GM12801 (cell line): ENCODE measurements around the gene SCT.

Experiments
- CTCF ChIP-seq: IDR thresholded peaks from one replicate; pipeline ENCODE4 v1.5.1; 2011; ENCODE audit warnings: control low read depth; ENCODE audit not compliant: insufficient read length; ENCODE audit errors: extremely low read depth

The SCT gene

GRCh38 chr11:628056-628455, 1.1 kb upstream of the SCT start:
- TF ChIP-seq CTCF: no peak

- no peak for TF ChIP-seq CTCF
Measured at GRCh38 chr11:627308-627576, 261 bp upstream of the SCT start.

- no peak for TF ChIP-seq CTCF
Measured at GRCh38 chr11:625636-626268, 1.2 kb downstream of the SCT start.

- no peak for TF ChIP-seq CTCF
Measured at GRCh38 chr11:624705-625635, 2.0 kb downstream of the SCT start, which contains the start of gene CDHR5. CDHR5 (minus strand) TSS chr11:624955; CDS start chr11:624902, 53 bp downstream.

GRCh38 chr11:623999-624704, 2.8 kb downstream of the SCT start:
- no peak for TF ChIP-seq CTCF

GRCh38 chr11:623349-623869, 3.6 kb downstream of the SCT start:
- no peak for TF ChIP-seq CTCF

GRCh38 chr11:621838-622237, 5.1 kb downstream of the SCT start:
- TF ChIP-seq CTCF: no peak
